ENCODE data around the gene TMEM54.

Gene TMEM54, protein sequence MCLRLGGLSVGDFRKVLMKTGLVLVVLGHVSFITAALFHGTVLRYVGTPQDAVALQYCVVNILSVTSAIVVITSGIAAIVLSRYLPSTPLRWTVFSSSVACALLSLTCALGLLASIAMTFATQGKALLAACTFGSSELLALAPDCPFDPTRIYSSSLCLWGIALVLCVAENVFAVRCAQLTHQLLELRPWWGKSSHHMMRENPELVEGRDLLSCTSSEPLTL

DNA sequence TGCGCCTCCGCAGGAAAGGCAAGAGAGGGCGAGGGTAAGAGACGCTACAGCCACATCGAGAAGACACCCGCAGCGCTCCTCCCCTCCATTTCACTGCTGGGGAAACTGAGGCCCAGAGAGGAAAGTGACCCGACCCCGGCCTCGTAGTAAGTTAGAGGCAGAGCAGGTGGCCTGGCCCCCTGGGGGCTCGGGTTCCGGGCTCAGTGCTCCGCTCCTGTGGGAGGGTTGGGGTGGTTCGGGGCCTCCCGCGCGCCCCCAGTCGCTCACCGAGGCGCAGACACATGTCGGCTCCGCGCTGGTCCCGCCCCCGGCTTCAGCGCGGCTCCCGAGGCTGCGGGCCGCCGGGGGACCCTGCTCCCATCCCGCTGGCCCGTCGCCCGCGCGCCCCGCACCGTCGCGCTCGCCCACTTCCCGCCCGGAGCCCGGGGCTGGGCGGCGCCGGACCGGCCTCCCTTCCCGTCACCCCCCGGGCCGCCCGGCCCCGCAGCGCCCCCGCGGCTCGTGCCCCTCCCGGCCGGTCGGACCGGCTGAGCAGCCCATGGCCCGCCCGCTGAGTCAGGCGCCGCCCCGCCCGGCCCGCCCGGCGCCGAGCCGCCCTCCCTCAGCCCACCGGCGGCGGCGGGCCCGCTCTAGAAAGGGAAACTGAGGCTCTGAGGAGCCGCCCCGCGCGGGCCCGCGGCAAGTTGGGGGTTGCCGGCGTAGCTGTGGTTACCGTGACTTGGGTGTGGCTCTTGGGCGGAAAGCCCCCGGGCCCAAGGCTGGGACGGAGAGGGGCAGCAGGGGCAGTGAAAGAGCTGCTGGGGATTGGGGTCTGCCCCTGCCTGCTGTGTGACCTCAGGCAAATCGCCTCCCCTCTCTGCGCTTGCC lies at the start of gene TMEM54:
Gene TMEM54 (minus strand): TSS at position 434 of the 867 bp plus-strand sequence. CDS start 151 bp downstream, at position 283.
- peak within 1 kb of the TSS; percentile 91 to 92 for H3K27ac ChIP-seq (ENCODE audit: low read depth in 2 of 2, low read length in 2 of 2)
- H3K9me3 ChIP-seq (ENCODE audit: control insufficient read depth in 2 of 2, low read length in 2 of 2): no peaks in the 10 kb centered on the region
- H3K36me3 ChIP-seq (ENCODE audit: control insufficient read depth in 2 of 2, insufficient read depth in 2 of 2, low read length in 2 of 2): peaks cover 18 to 21% of the 10 kb centered on the region in 2 donors
- H3K27me3 ChIP-seq (ENCODE audit: control insufficient read depth in 2 of 2, insufficient read depth in 2 of 2, low read length in 2 of 2): peaks cover 0 to 3% of the 10 kb centered on the region in 2 donors
- H3K4me1 ChIP-seq (ENCODE audit: control insufficient read depth in 2 of 2, insufficient read depth in 2 of 2, low read length in 2 of 2): peaks cover 23 to 39% of the 10 kb centered on the region in 2 donors
- peak within 1 kb of the TSS; percentile 95 to 96 for H3K9ac ChIP-seq (ENCODE audit: low read depth in 1 of 2, low read length in 2 of 2)
- H3K4me3 ChIP-seq (ENCODE audit: low read length in 2 of 2): peak within 1 kb of the TSS; percentile 84 to 86

DNA sequence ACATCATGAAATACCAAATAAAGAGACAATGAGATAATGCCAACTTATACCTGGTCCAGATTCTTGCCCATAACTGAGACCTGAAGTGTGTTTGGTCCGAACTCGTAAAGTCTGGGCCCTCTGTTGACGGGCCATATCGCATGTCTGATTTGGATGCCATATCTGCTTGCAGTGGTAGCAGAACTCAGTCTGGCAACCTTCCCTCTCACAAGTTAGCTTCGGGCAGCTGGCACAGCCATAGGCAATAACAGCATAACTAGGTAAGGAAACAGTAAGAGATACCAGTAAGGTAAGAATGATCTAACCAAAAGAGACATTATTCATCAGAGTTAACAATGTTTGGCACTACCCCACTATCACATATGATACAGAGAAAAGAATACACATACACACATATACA lies 48.3 kb upstream of the TMEM54 start:
- H3K9me3 ChIP-seq (ENCODE audit: control insufficient read depth in 2 of 2, low read length in 2 of 2): no peaks in the 10 kb centered on the region
- peak overlapping the region; percentile 76 to 83 for H3K27ac ChIP-seq (ENCODE audit: low read depth in 2 of 2, low read length in 2 of 2)
- H3K4me1 ChIP-seq (ENCODE audit: control insufficient read depth in 2 of 2, insufficient read depth in 2 of 2, low read length in 2 of 2): peaks cover 9 to 23% of the 10 kb centered on the region in 2 donors
- H3K36me3 ChIP-seq (ENCODE audit: control insufficient read depth in 2 of 2, insufficient read depth in 2 of 2, low read length in 2 of 2): peaks cover 29 to 30% of the 10 kb centered on the region in 2 donors
- H3K4me3 ChIP-seq (ENCODE audit: low read length in 2 of 2): peak overlapping the region in 1 of 2 donors; percentile 4
- H3K27me3 ChIP-seq (ENCODE audit: control insufficient read depth in 2 of 2, insufficient read depth in 2 of 2, low read length in 2 of 2): no peaks in the 10 kb centered on the region
- peak overlapping the region in 1 of 2 donors; percentile 46 for H3K9ac ChIP-seq (ENCODE audit: low read depth in 1 of 2, low read length in 2 of 2)

DNA sequence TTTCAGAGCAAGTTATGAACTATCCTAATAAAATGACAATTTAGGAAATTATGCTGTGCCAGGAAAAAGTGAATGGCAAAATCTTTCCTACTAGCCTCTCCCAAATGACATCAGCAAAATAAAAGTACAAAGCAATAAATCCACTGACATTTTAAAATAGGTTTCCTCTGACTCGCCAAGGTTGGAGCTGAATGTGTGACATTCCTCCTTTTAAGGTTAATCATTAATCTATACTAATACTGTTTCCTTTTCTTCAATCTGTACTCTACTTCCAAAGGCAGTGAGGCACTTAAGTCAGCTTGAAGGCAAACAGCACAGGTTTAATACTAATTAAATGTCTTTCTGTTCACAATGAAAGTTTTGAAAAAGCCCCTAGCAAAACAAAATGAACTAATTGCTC lies 47.7 kb upstream of the TMEM54 start:
- Histone ChIP-seq H3K27ac (ENCODE audit: low read depth in 2 of 2, low read length in 2 of 2) (peak overlapping the region; percentile 76 to 83), H3K9me3 (ENCODE audit: control insufficient read depth in 2 of 2, low read length in 2 of 2) (no peaks in the 10 kb centered on the region), H3K36me3 (ENCODE audit: control insufficient read depth in 2 of 2, insufficient read depth in 2 of 2, low read length in 2 of 2) (peaks cover 32 to 36% of the 10 kb centered on the region in 2 donors), H3K27me3 (ENCODE audit: control insufficient read depth in 2 of 2, insufficient read depth in 2 of 2, low read length in 2 of 2) (no peaks in the 10 kb centered on the region), H3K9ac (ENCODE audit: low read depth in 1 of 2, low read length in 2 of 2) (peak overlapping the region in 1 of 2 donors; percentile 38), H3K4me3 (ENCODE audit: low read length in 2 of 2) (no peak overlapping the region), H3K4me1 (ENCODE audit: control insufficient read depth in 2 of 2, insufficient read depth in 2 of 2, low read length in 2 of 2) (peaks cover 9 to 23% of the 10 kb centered on the region in 2 donors)

DNA sequence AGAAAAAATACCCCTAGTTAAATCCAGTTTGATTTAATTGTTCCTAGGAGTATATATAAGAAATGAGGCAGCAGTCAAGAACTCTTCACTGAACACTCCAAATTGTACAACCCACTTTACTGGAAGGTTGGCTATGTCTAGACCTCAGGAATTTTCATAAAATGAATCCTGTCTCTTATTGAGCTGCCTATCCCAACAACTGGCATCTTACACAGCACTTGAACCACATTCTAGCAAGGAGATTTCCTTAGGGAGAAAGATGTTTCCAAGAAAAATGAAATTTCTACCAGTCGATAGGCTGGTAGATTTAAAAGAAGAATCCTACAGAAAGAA lies 47.2 kb upstream of the TMEM54 start:
- H3K9ac ChIP-seq (ENCODE audit: low read depth in 1 of 2, low read length in 2 of 2): peak overlapping the region in 1 of 2 donors; percentile 38
- no peak overlapping the region for H3K4me3 ChIP-seq (ENCODE audit: low read length in 2 of 2)
- peak overlapping the region; percentile 76 to 83 for H3K27ac ChIP-seq (ENCODE audit: low read depth in 2 of 2, low read length in 2 of 2)
- no peaks in the 10 kb centered on the region for H3K9me3 ChIP-seq (ENCODE audit: control insufficient read depth in 2 of 2, low read length in 2 of 2)
- H3K36me3 ChIP-seq (ENCODE audit: control insufficient read depth in 2 of 2, insufficient read depth in 2 of 2, low read length in 2 of 2): peaks cover 35 to 41% of the 10 kb centered on the region in 2 donors
- H3K4me1 ChIP-seq (ENCODE audit: control insufficient read depth in 2 of 2, insufficient read depth in 2 of 2, low read length in 2 of 2): peaks cover 9 to 23% of the 10 kb centered on the region in 2 donors
- no peaks in the 10 kb centered on the region for H3K27me3 ChIP-seq (ENCODE audit: control insufficient read depth in 2 of 2, insufficient read depth in 2 of 2, low read length in 2 of 2)

DNA sequence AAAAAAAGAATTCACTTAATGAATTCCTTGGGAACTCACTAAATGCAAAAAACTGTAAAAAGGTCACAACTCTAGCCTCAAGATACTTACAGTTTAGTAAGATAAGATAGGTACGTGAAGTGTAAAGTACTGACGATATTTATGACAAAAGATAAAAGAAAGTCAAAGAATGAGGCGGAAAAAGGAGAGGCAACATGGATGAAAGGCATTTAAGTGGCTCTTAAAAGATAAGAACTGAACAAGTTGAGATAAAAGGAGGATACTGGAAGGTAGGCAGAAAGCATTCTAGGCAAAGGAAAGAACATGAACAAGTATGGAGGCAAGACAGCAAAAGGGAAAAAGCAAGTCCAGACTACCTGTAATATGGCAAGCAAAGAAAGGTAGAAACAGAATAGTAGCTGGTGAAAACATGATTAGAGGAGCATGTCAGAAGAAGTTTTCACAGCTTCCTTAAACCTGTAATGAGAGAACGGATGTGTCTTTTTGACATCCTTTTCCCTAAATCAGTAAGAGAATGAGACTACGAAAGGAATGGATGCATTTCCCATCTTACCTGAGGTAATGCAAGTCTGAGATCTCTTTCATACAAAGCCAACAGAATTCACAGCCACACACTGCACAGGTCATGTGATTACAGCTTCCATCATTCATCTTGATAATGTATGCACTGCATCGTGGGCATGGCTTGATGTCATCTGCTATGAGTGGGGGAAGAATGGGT lies 46.6 kb upstream of the TMEM54 start:
- peak overlapping the region; percentile 76 to 83 for H3K27ac ChIP-seq (ENCODE audit: low read depth in 2 of 2, low read length in 2 of 2)
- H3K4me3 ChIP-seq (ENCODE audit: low read length in 2 of 2): no peak overlapping the region
- no peaks in the 10 kb centered on the region for H3K27me3 ChIP-seq (ENCODE audit: control insufficient read depth in 2 of 2, insufficient read depth in 2 of 2, low read length in 2 of 2)
- H3K9me3 ChIP-seq (ENCODE audit: control insufficient read depth in 2 of 2, low read length in 2 of 2): no peaks in the 10 kb centered on the region
- H3K9ac ChIP-seq (ENCODE audit: low read depth in 1 of 2, low read length in 2 of 2): peak overlapping the region in 1 of 2 donors; percentile 38
- H3K36me3 ChIP-seq (ENCODE audit: control insufficient read depth in 2 of 2, insufficient read depth in 2 of 2, low read length in 2 of 2): peaks cover 37 to 45% of the 10 kb centered on the region in 2 donors
- peaks cover 9 to 23% of the 10 kb centered on the region in 2 donors for H3K4me1 ChIP-seq (ENCODE audit: control insufficient read depth in 2 of 2, insufficient read depth in 2 of 2, low read length in 2 of 2)

DNA sequence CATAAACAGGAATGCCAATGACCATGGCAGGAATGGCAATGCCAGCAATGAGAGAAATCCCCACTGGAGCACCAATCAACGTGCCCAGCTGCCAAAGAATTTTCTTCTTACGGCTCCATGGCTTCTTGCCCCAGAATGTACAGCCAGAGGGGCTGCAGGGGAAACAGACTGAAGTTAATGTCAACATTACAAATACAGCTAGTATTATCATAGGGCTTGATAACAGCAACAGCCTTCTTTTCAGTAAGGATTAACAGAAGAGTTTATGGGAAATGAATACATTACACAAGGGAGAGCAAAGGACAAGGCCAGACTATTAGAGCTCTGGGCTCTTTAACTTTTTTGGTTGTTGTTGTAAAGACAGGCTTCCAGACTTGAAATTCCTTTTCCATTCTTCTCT lies 45.2 kb upstream of the TMEM54 start:
- H3K9me3 ChIP-seq (ENCODE audit: control insufficient read depth in 2 of 2, low read length in 2 of 2): no peaks in the 10 kb centered on the region
- peaks cover 9 to 28% of the 10 kb centered on the region in 2 donors for H3K4me1 ChIP-seq (ENCODE audit: control insufficient read depth in 2 of 2, insufficient read depth in 2 of 2, low read length in 2 of 2)
- no peak overlapping the region for H3K9ac ChIP-seq (ENCODE audit: low read depth in 1 of 2, low read length in 2 of 2)
- H3K36me3 ChIP-seq (ENCODE audit: control insufficient read depth in 2 of 2, insufficient read depth in 2 of 2, low read length in 2 of 2): peaks cover 47 to 51% of the 10 kb centered on the region in 2 donors
- H3K4me3 ChIP-seq (ENCODE audit: low read length in 2 of 2): no peak overlapping the region
- H3K27ac ChIP-seq (ENCODE audit: low read depth in 2 of 2, low read length in 2 of 2): no peak overlapping the region
- H3K27me3 ChIP-seq (ENCODE audit: control insufficient read depth in 2 of 2, insufficient read depth in 2 of 2, low read length in 2 of 2): no peaks in the 10 kb centered on the region

DNA sequence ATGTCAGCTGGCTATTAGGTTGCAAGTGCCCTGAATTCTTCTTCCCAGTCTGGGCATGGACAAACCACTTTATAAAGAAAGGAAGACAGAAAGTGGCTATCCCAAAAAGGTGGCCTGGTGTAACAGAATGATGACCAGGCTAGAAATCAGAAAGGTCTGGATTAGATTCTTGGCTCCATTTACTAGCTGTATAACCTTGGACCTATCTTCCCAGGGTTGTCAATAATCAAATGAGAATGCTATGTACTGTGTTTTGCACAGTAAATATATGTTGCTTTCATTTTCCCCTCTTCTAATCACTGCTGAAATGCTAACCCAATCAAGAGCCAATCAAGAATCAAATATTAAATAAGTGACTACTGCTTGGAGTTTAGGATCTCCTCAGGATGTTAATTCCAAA lies 43.0 kb upstream of the TMEM54 start:
- Histone ChIP-seq H3K4me3 (ENCODE audit: low read length in 2 of 2) (no peak overlapping the region), H3K36me3 (ENCODE audit: control insufficient read depth in 2 of 2, insufficient read depth in 2 of 2, low read length in 2 of 2) (peaks cover 51% of the 10 kb centered on the region in 2 donors), H3K9me3 (ENCODE audit: control insufficient read depth in 2 of 2, low read length in 2 of 2) (no peaks in the 10 kb centered on the region), H3K27me3 (ENCODE audit: control insufficient read depth in 2 of 2, insufficient read depth in 2 of 2, low read length in 2 of 2) (no peaks in the 10 kb centered on the region), H3K9ac (ENCODE audit: low read depth in 1 of 2, low read length in 2 of 2) (no peak overlapping the region), H3K4me1 (ENCODE audit: control insufficient read depth in 2 of 2, insufficient read depth in 2 of 2, low read length in 2 of 2) (peaks cover 15 to 43% of the 10 kb centered on the region in 2 donors), H3K27ac (ENCODE audit: low read depth in 2 of 2, low read length in 2 of 2) (no peak overlapping the region)

DNA sequence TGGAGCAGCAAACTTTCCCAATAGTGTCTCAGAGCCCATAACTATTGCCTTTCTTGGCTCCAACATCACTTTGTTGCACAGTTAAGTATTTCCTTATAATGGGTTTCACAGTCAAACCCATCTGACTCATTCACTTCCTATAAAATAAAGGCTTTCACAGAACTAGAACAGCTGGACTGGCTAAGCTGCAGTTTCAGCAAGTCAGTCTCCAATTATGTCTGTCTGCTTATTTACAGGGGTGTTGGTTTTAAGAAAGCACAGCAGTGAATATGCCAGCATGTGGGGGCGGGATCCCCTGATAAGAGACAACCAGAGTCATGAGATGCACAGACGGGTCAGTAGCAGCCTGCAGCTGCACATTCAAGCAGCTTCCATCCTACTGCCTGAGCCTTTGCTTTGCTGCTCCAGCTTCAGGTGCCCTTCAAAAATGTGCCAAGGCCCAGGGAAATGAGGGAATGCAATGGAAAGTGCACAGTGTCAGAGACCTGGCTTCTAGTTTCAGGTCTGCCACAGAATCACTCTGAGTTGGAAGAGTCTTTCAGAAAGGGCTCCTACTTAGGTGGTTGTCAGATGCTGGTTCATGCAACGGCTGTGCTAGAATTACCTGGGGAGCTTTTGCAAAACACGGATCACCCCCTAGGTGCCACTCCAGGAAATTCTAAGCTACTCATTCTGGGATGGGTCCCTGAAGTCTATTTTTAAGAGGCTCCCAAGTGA lies 38.6 kb upstream of the TMEM54 start:
- peak overlapping the region; percentile 27 to 28 for H3K9ac ChIP-seq (ENCODE audit: low read depth in 1 of 2, low read length in 2 of 2)

DNA sequence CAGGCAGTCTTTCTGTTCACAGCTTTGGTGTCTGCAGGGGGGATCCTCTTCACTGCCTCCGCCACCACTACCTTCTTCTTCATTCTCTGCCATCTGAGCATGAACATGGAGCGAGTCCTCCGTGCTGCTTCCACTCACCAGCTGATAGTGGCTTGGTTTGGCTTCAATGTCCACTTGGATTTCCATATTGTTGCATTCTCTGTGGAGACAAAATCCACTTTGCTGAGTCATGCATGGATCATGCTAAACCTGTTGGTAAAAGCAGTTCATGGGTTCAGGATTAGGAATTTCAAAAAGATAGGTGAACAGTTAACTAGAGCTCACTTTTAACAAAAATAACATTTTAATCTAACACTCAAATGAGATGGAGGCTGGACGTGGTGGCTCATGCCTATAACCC lies 35.9 kb upstream of the TMEM54 start:
- Histone ChIP-seq H3K36me3 (ENCODE audit: control insufficient read depth in 2 of 2, insufficient read depth in 2 of 2, low read length in 2 of 2) (peaks cover 17 to 29% of the 10 kb centered on the region in 2 donors), H3K27ac (ENCODE audit: low read depth in 2 of 2, low read length in 2 of 2) (peak overlapping the region; percentile 77 to 88), H3K4me3 (ENCODE audit: low read length in 2 of 2) (no peak overlapping the region), H3K9me3 (ENCODE audit: control insufficient read depth in 2 of 2, low read length in 2 of 2) (no peaks in the 10 kb centered on the region), H3K4me1 (ENCODE audit: control insufficient read depth in 2 of 2, insufficient read depth in 2 of 2, low read length in 2 of 2) (peaks cover 37 to 65% of the 10 kb centered on the region in 2 donors), H3K27me3 (ENCODE audit: control insufficient read depth in 2 of 2, insufficient read depth in 2 of 2, low read length in 2 of 2) (no peaks in the 10 kb centered on the region), H3K9ac (ENCODE audit: low read depth in 1 of 2, low read length in 2 of 2) (peak overlapping the region in 1 of 2 donors; percentile 1)

More for the DNA sequence above, 38.6 kb upstream of the TMEM54 start:
- Histone ChIP-seq H3K4me3 (ENCODE audit: low read length in 2 of 2) (peak overlapping the region in 1 of 2 donors; percentile 1), H3K9me3 (ENCODE audit: control insufficient read depth in 2 of 2, low read length in 2 of 2) (no peaks in the 10 kb centered on the region), H3K27ac (ENCODE audit: low read depth in 2 of 2, low read length in 2 of 2) (peak overlapping the region; percentile 77 to 88), H3K4me1 (ENCODE audit: control insufficient read depth in 2 of 2, insufficient read depth in 2 of 2, low read length in 2 of 2) (peaks cover 30 to 58% of the 10 kb centered on the region in 2 donors), H3K36me3 (ENCODE audit: control insufficient read depth in 2 of 2, insufficient read depth in 2 of 2, low read length in 2 of 2) (peaks cover 36 to 47% of the 10 kb centered on the region in 2 donors), H3K27me3 (ENCODE audit: control insufficient read depth in 2 of 2, insufficient read depth in 2 of 2, low read length in 2 of 2) (no peaks in the 10 kb centered on the region)

All from mucosa of rectum (tissue), 2 donors.